Peyer's patch (tissue), 4 donors: ENCODE data around the gene ECHS1.

Experiments
- CTCF ChIP-seq, 6 experiments: fragments of 450-650 bp in 4 of 6; fragments of 200-600 bp in 2 of 6; sonication (generic) in 1 of 6; IDR thresholded peaks; one replicate each; pipeline ENCODE4 v1.5.1; 2017 to 2019; ENCODE audit warnings: antibody characterized with exemption in 6 of 6, mild to moderate bottlenecking in 3 of 6, moderate library complexity in 1 of 6
- POLR2A ChIP-seq, 2 donors: fragments of 450-650 bp; IDR thresholded peaks; one replicate each; pipeline ENCODE4 v1.5.1; 2017; ENCODE audit warnings: antibody characterized with exemption in 2 of 2, mild to moderate bottlenecking in 2 of 2, moderate library complexity in 2 of 2

- TF ChIP-seq CTCF (IDR thresholded peaks at IDR 0.05), result no peak
- no peak for TF ChIP-seq POLR2A (IDR thresholded peaks at IDR 0.05)
These were observed 14.8 kb downstream of the ECHS1 start for GRCh38 chr10:133358162-133358924.
